22Rv1 (cell line): ENCODE results near the gene ELAC1.
"Not testable (repeated sequence)": the region's sequence is repeated elsewhere in the genome, so short reads cannot be mapped to it uniquely, and the experiment has no call there.

ENCODE experiments used
- CTCF ChIP-seq: fragments of 450-650 bp; IDR thresholded peaks from 2 replicates; pipeline ENCODE4 v1.5.1; 2017; ENCODE audit warnings: mild to moderate bottlenecking
- ZFX ChIP-seq: fragments of 450-650 bp; IDR thresholded peaks from 2 replicates; pipeline ENCODE4 v1.6.1; 2017; ENCODE audit warnings: antibody characterized with exemption, borderline replicate concordance

GRCh38 chr18:51003174-51003573 is 35.3 kb downstream of the ELAC1 start:
- not testable (repeated sequence) for TF ChIP-seq ZFX, CTCF
